HepG2 (cell line): Measurements from ENCODE around the gene VDR. TPM values are rescaled to one million over a fixed set of nuclear protein-coding genes. Genes with fewer than 3 reads are reported as not detected.

Experiments
- ATAC-seq: fragments of 200-7000 bp; cut with Tn5 transposase; 3 replicates; pipeline ENCODE4 v1.9.1; 2020; ENCODE audit warnings: mild to moderate bottlenecking, moderate library complexity
- BruUV-seq: library from RNA; stranded (reverse); fragments of 400-500 nt; replicated peaks from 2 replicates; lab custom pipeline; 2021; lab: Mats Ljungman, UMichigan
- CTCF ChIA-PET: fragments of 300-600 bp; formaldehyde crosslinking; extraction: SDS; loops from one replicate; lab custom pipeline; 2021; ENCODE audit warnings: low total read pairs, inconsistent platforms, low intra/inter-chr PET ratio; lab: Yijun Ruan, JAX
- POLR2A ChIA-PET: fragments of 350-600 bp; sonication (Branson Sonifier 250); formaldehyde crosslinking; loops from one replicate; lab custom pipeline; 2020; ENCODE audit warnings: antibody characterized with exemption, inconsistent platforms; lab: Yijun Ruan, JAX
- DNase-seq: peaks from one replicate; pipeline ENCODE4 v3.0.0-alpha.2; 2015; ENCODE audit warnings: low spot score
- FAIRE-seq: peaks from 3 replicates; lab custom pipeline; 2011; peaks lifted over from hg19 to GRCh38; lab: Jason Lieb, UNC
- H2AFZ ChIP-seq: one replicate; pipeline ENCODE4 v1.6.1; 2011; ENCODE audit warnings: low read length, inconsistent platforms
- H3K27ac ChIP-seq: fragments of 300-600 bp; 3 replicates; pipeline ENCODE4 v1.8.0; 2011; ENCODE audit warnings: mixed run types, mild to moderate bottlenecking, mixed read lengths, low read length, inconsistent platforms; ENCODE audit not compliant: insufficient read depth; ENCODE audit errors: extremely low read length
- H3K27me3 ChIP-seq, 2 experiments: fragments of 200-600 bp in 1 of 2; 2 replicates in 1 of 2; 3 replicates in 1 of 2; pipeline versions ENCODE4 v1.6.0 to v1.8.0; 2011; ENCODE audit warnings: low read length in 2 of 2, mild to moderate bottlenecking in 2 of 2, moderate library complexity in 2 of 2, inconsistent platforms in 1 of 2; ENCODE audit not compliant: insufficient read depth in 2 of 2, control insufficient read depth in 1 of 2
- H3K36me3 ChIP-seq, 2 experiments: fragments of 200-600 bp in 1 of 2; replicated peaks in 1 of 2; 2 replicates in 1 of 2; 3 replicates in 1 of 2; pipeline versions ENCODE4 v1.5.1 to v1.8.0; 2011; ENCODE audit warnings: low read length in 2 of 2, inconsistent platforms in 1 of 2; ENCODE audit not compliant: insufficient read depth in 2 of 2, control insufficient read depth in 1 of 2
- H3K4me1 ChIP-seq: 2 replicates; pipeline ENCODE4 v1.5.1; 2012; ENCODE audit warnings: low read length, inconsistent platforms; ENCODE audit not compliant: insufficient read depth
- H3K4me2 ChIP-seq: 2 replicates; pipeline ENCODE4 v1.6.0; 2011; ENCODE audit warnings: low read depth, low read length, inconsistent platforms
- H3K4me3 ChIP-seq, 3 experiments: fragments of 200-600 bp in 1 of 3; sonication (generic), shearing (Covaris generic) in 1 of 3; replicated peaks in 1 of 3; 2 replicates each; pipeline ENCODE4 v1.5.1; 2011 to 2016; ENCODE audit warnings: low read length in 3 of 3, inconsistent platforms in 2 of 3, low read depth in 2 of 3, mild to moderate bottlenecking in 2 of 3, control low read depth in 1 of 3, mixed read lengths in 1 of 3; ENCODE audit not compliant: insufficient read depth in 1 of 3
- H3K79me2 ChIP-seq: one replicate; pipeline ENCODE4 v1.6.1; 2011; ENCODE audit warnings: low read length, inconsistent platforms; ENCODE audit not compliant: insufficient read depth
- H3K9ac ChIP-seq: 2 replicates; pipeline ENCODE4 v1.6.0; 2011; ENCODE audit warnings: mild to moderate bottlenecking, low read depth, low read length, inconsistent platforms; ENCODE audit not compliant: insufficient read depth
- H3K9me3 ChIP-seq: 2 replicates; pipeline ENCODE4 v1.5.1; 2012; ENCODE audit warnings: mild to moderate bottlenecking, low read length
- H4K20me1 ChIP-seq: 2 replicates; pipeline ENCODE4 v1.6.0; 2011; ENCODE audit warnings: inconsistent platforms, mild to moderate bottlenecking, low read length, moderate library complexity; ENCODE audit not compliant: insufficient read depth
- EZH2 ChIP-seq: conservative IDR thresholded peaks from 2 replicates; pipeline ENCODE4 v1.6.1; 2012; ENCODE audit warnings: mild to moderate bottlenecking, low read depth, low read length, moderate library complexity
- FOXC1 ChIP-seq: sonication (generic); formaldehyde crosslinking; IDR thresholded peaks from 2 replicates; pipeline ENCODE4 v1.8.0; 2022; ENCODE audit warnings: mild to moderate bottlenecking, missing genetic modification reagents, borderline replicate concordance
- HNF1B ChIP-seq: sonication (generic); formaldehyde crosslinking; IDR thresholded peaks from 2 replicates; pipeline ENCODE4 v1.5.1; 2020; ENCODE audit warnings: mild to moderate bottlenecking, moderate library complexity, missing genetic modification reagents
- HNRNPUL1 ChIP-seq: fragments of 200-400 bp; formaldehyde crosslinking; IDR thresholded peaks from 2 replicates; pipeline ENCODE4 v1.6.1; 2017; ENCODE audit warnings: low read depth, mild to moderate bottlenecking, low read length, moderate library complexity
- MIER3 ChIP-seq: IDR thresholded peaks from 2 replicates; pipeline ENCODE4 v1.6.1; 2016; ENCODE audit warnings: missing compliant biosample characterization, borderline replicate concordance
- MXI1 ChIP-seq: IDR thresholded peaks from 3 replicates; pipeline ENCODE4 v1.6.1; 2012; ENCODE audit warnings: low read depth, low read length, inconsistent platforms, borderline replicate concordance
- NAIF1 ChIP-seq: sonication (generic); formaldehyde crosslinking; IDR thresholded peaks from 2 replicates; pipeline ENCODE4 v1.5.0; 2020; ENCODE audit warnings: mild to moderate bottlenecking, missing genetic modification reagents, borderline replicate concordance
- NFE2L1 ChIP-seq: sonication (generic); formaldehyde crosslinking; IDR thresholded peaks from 2 replicates; pipeline ENCODE4 v1.4.0; 2020; ENCODE audit warnings: missing genetic modification reagents, mild to moderate bottlenecking, borderline replicate concordance
- SMAD3 ChIP-seq: sonication (generic); formaldehyde crosslinking; IDR thresholded peaks from 2 replicates; pipeline ENCODE4 v1.4.0; 2020; ENCODE audit warnings: missing genetic modification reagents
- STAT5B ChIP-seq: sonication (generic); formaldehyde crosslinking; IDR thresholded peaks from 2 replicates; pipeline ENCODE4 v1.4.0; 2020; ENCODE audit warnings: missing genetic modification reagents
- U2AF1 ChIP-seq: fragments of 200-400 bp; formaldehyde crosslinking; optimal IDR thresholded peaks from 2 replicates; pipeline ENCODE3; 2017; ENCODE audit warnings: mild to moderate bottlenecking, low read depth, low read length
- ZBTB8A ChIP-seq: sonication (generic); formaldehyde crosslinking; IDR thresholded peaks from 2 replicates; pipeline ENCODE4 v1.4.0; 2020; ENCODE audit warnings: mild to moderate bottlenecking, low read depth, missing genetic modification reagents, borderline replicate concordance
- ZNF260 ChIP-seq: sonication (generic); formaldehyde crosslinking; IDR thresholded peaks from 2 replicates; pipeline ENCODE4 v1.4.0; 2020; ENCODE audit warnings: missing genetic modification reagents, low read depth, mild to moderate bottlenecking, borderline replicate concordance
- ZNF33A ChIP-seq: sonication (generic); formaldehyde crosslinking; IDR thresholded peaks from 2 replicates; pipeline ENCODE4 v1.5.1; 2020; ENCODE audit warnings: missing genetic modification reagents, mild to moderate bottlenecking, moderate library complexity, borderline replicate concordance
- ZNF432 ChIP-seq: sonication (generic); formaldehyde crosslinking; IDR thresholded peaks from 2 replicates; pipeline ENCODE4 v1.5.0; 2020; ENCODE audit warnings: missing genetic modification reagents, mild to moderate bottlenecking, borderline replicate concordance
- ZNF512 ChIP-seq: sonication (generic); formaldehyde crosslinking; IDR thresholded peaks from 2 replicates; pipeline ENCODE4 v1.4.0; 2020; ENCODE audit warnings: mild to moderate bottlenecking, missing genetic modification reagents
- ZNF704 ChIP-seq: sonication (generic); formaldehyde crosslinking; IDR thresholded peaks from 2 replicates; pipeline ENCODE4 v1.8.1; 2023; ENCODE audit warnings: mild to moderate bottlenecking, inconsistent platforms, moderate library complexity, missing genetic modification reagents, borderline replicate concordance
- ZNF776 ChIP-seq: sonication (generic); formaldehyde crosslinking; IDR thresholded peaks from 2 replicates; pipeline ENCODE4 v1.4.0; 2020; ENCODE audit warnings: mild to moderate bottlenecking, missing genetic modification reagents
- ZNF790 ChIP-seq: sonication (generic); formaldehyde crosslinking; IDR thresholded peaks from 2 replicates; pipeline ENCODE4 v1.8.0; 2022; ENCODE audit warnings: missing genetic modification reagents, mild to moderate bottlenecking, borderline replicate concordance
- ZSCAN22 ChIP-seq: sonication (generic); formaldehyde crosslinking; IDR thresholded peaks from 2 replicates; pipeline ENCODE4 v1.4.0; 2020; ENCODE audit warnings: mild to moderate bottlenecking, missing genetic modification reagents
- WGBS: methylation state at CpG from one replicate; pipeline ENCODE4 v1.1.6; 2017; ENCODE audit warnings: low lambda C conversion rate; 5-methylcytosine and 5-hydroxymethylcytosine counted together
- in situ Hi-C: cut with HindIII; loops from 2 replicates; pipeline ENCODE4 v1.10.0; 2017; ENCODE audit warnings: low pct_unique_long_range_greater_than_20kb; ENCODE audit not compliant: extremely low pct_ligation_motif_present
- intact Hi-C: fragments of 100-400 bp; cut with micrococcal nuclease; formaldehyde crosslinking; loops from one replicate; pipeline ENCODE4 v1.10.0; 2022; ENCODE audit not compliant: unreplicated experiment
- polyA plus RNA-seq, 8 experiments: library from polyadenylated mRNA; depleted of rRNA in 3 of 8; stranded (reverse) in 7 of 8; unstranded in 1 of 8; fragments of >200 nt; fragmentation: Illumina TruSeq in 4 of 8; extraction: Trizol in 4 of 8; gene quantifications; 2 replicates each; pipeline versions ENCODE4 v1.2.1 to v1.2.3, GENCODE V29; 2011 to 2016; ENCODE audit warnings: low read depth in 4 of 8, missing spikeins in 1 of 8, mixed read lengths in 1 of 8; ENCODE audit not compliant: insufficient read depth in 1 of 8
- total RNA-seq, 5 experiments: library from RNA; depleted of rRNA; stranded (reverse); fragments of >200 nt; fragmentation: Illumina TruSeq; extraction: Trizol; gene quantifications; 2 replicates each; pipeline ENCODE4 v1.2.3, GENCODE V29; 2016; ENCODE audit warnings: low read depth in 1 of 5

The VDR gene
- total and polyA plus RNA-seq, 2 of the 13 experiments (the other 11 are each of a cell fraction or from before 2014, with no cell fraction given) = 0.08 to 0.33 TPM

- no peak overlapping the region for H2AFZ ChIP-seq
- in situ Hi-C loops = no loop called here
- H3K36me3 ChIP-seq = no peaks in the 10 kb centered on the region
- intact Hi-C loops = no loop called here
- H3K4me1 ChIP-seq = no peaks in the 10 kb centered on the region
- no peak overlapping the region for H3K4me3 ChIP-seq
- DNase-seq = no peak
- no peak overlapping the region for H3K9ac ChIP-seq
- CTCF ChIA-PET = no interaction called here
- no peak for FAIRE-seq
- ATAC-seq = no peak
- TF ChIP-seq ZNF512 (CRISPR knock-in tag) = no peak
- no peak for TF ChIP-seq MXI1
- no peak for TF ChIP-seq NFE2L1 (CRISPR knock-in tag)
- no peak for TF ChIP-seq EZH2
- no peak for TF ChIP-seq STAT5B (CRISPR knock-in tag)
- TF ChIP-seq FOXC1 (CRISPR knock-in tag) = no peak
- TF ChIP-seq SMAD3 = no peak
- no peak for TF ChIP-seq MIER3 (CRISPR knock-in tag)
- TF ChIP-seq ZNF432 (CRISPR knock-in tag) = no peak
- TF ChIP-seq ZNF704 (CRISPR knock-in tag) = no peak
- no peak for TF ChIP-seq ZSCAN22 (CRISPR knock-in tag)
- TF ChIP-seq U2AF1 = no peak
- no peak for TF ChIP-seq NAIF1 (CRISPR knock-in tag)
- TF ChIP-seq ZNF33A (CRISPR knock-in tag) = no peak
- no peak for TF ChIP-seq ZNF776
- no peak for TF ChIP-seq HNRNPUL1
- TF ChIP-seq ZNF260 = no peak
- TF ChIP-seq ZNF790 (CRISPR knock-in tag) = no peak
- no peak for TF ChIP-seq ZBTB8A (CRISPR knock-in tag)
- no peak for TF ChIP-seq HNF1B (CRISPR knock-in tag)
- TF ChIP-seq, all 625 proteins: peak for 0
- Histone ChIP-seq H4K20me1 (no peaks in the 10 kb centered on the region), H3K27me3 (peaks cover 0 to 1% of the 10 kb centered on the region in 2 experiments; a peak in 1 of 5 replicates), H3K27ac (no peak overlapping the region), H3K9me3 (no peaks in the 10 kb centered on the region), H3K79me2 (no peaks in the 10 kb centered on the region), H3K4me2 (no peak overlapping the region)
- WGBS = 21% methylated on average over 2 of the region's 2 CpGs
- BruUV-seq = no TSS peak
- POLR2A ChIA-PET = no interaction called here
Observed at GRCh38 chr12:47841501-47841900, 63.3 kb downstream of the VDR start.
